Astrocyte (in vitro differentiated cells and primary cell): ENCODE results near the gene OR4C6.

Experiments used
- EZH2 ChIP-seq: IDR thresholded peaks from 2 replicates; pipeline ENCODE4 v1.6.1; 2012; ENCODE audit warnings: mild to moderate bottlenecking, low read length, inconsistent platforms; ENCODE audit not compliant: insufficient read depth
- TF ChIP-seq, protein P1 (sequence below): IDR thresholded peaks from 2 replicates; pipeline ENCODE4 v1.5.1; 2011; ENCODE audit warnings: low read depth, mild to moderate bottlenecking, inconsistent platforms, low read length, moderate library complexity; ENCODE audit not compliant: insufficient read depth

DNA sequence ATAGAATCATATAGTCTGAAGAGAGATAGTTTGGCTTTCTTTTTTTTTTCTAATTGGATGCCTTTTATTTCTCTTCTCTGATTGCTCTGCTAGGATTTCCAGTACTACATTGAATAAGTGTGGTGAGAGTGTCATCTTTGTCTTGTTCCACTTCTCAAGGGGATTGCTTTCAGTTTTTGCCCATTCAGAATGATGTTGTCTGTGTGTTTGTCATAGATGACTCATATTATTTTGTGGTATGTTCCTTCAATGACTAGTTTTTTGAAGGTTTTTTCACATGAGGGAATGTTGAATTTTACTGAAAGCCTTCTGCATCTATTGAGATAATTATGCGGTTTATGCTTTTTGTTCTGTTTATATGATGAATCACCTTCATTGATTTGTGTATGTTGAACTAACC, 37.5 kb upstream of the OR4C6 start:
- TF ChIP-seq, protein P1, sequence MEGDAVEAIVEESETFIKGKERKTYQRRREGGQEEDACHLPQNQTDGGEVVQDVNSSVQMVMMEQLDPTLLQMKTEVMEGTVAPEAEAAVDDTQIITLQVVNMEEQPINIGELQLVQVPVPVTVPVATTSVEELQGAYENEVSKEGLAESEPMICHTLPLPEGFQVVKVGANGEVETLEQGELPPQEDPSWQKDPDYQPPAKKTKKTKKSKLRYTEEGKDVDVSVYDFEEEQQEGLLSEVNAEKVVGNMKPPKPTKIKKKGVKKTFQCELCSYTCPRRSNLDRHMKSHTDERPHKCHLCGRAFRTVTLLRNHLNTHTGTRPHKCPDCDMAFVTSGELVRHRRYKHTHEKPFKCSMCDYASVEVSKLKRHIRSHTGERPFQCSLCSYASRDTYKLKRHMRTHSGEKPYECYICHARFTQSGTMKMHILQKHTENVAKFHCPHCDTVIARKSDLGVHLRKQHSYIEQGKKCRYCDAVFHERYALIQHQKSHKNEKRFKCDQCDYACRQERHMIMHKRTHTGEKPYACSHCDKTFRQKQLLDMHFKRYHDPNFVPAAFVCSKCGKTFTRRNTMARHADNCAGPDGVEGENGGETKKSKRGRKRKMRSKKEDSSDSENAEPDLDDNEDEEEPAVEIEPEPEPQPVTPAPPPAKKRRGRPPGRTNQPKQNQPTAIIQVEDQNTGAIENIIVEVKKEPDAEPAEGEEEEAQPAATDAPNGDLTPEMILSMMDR, result no peak
- no peak for TF ChIP-seq EZH2
